Ammon's horn (tissue), 1 donor: ENCODE results near the gene LMAN2.

ENCODE experiments used
- DNase-seq: peaks from one replicate; pipeline ENCODE4 v3.0.0-alpha.2; 2016; ENCODE audit warnings: low spot score

Gene LMAN2

GRCh38 chr5:177327539-177328522, 23.6 kb downstream of the LMAN2 start:
- no peak for DNase-seq

- DNase-seq = no peak
Measured at GRCh38 chr5:177325868-177326381, 25.5 kb downstream of the LMAN2 start.

DNA sequence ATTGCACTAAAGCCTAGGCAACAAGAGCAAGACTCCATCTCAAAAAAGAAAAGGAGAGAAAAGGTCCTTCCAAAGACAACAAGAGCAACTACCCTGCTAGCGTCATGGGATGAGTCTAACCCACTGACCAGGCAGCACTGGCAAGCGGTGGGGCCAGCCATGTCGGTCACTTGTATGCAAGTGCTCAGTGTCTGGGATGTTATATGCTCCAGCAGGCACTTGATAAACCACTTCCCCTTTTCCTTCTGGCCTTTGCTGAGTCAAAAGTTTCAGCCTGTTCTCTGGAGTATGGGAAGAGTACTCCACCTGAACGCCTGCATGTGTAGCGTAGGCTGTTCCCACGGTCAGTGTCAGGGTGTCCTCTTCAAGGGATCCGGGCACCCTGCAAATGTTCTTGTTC, 30.6 kb downstream of the LMAN2 start:
- peak; percentile 64 for DNase-seq

DNA sequence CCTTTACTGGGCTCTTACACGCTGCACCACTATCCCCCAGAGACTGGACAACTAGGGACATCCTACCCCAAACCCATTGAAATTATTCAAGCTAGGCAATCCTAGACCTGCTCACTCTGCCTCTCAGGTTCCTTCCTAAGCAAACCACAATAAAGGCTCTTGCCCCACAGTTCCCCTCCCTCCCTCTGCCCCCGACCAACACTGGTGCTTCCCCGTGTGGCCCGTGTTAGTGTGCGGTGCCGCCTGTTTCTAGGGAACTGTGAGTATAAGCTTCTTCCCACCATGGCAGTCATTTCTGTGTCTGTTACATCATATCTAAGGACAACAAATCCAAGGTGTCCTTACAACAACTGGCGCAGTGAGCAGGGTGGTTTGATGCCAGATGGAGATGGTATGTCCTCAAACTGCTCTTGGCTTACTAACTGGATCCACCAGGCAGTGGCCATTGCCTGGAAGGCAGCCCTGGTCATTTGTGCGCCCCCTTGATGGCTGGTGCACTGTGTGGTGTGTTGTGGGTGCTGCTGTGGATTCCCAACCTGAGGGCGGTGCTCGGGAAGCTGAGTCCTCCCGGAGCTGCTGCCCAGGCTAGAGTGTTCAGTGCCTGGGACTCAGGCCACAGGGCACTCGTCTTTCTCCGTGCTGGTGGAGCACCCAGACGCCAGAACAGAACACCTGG, 31.4 kb downstream of the LMAN2 start:
- no peak for DNase-seq

- DNase-seq = peak; percentile 82
Measured at GRCh38 chr5:177317959-177318377, 33.5 kb downstream of the LMAN2 start.

- no peak for DNase-seq
Measured at GRCh38 chr5:177316005-177316404, 35.5 kb downstream of the LMAN2 start.

DNA sequence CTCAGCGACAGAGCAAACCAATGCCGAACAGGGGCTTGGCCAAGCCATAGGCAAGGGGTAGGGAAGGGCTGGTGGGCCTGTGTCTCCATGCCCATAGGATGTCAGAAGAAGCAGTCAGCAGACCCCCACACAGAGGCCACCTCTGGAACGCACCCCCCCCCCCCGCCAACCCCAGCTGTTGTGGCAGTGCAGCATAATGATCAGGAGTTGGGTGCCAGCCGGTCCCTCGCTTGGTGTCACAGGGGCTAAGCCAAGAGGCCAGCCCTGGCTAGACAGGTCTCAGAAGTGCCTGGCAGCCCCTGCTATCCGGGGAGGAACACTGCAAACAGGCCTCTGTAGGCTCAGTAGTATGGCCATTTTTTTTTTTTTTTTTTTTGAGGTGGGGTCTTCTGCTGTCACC, 36.1 kb downstream of the LMAN2 start:
- no peak for DNase-seq

GRCh38 chr5:177314376-177315342, 36.8 kb downstream of the LMAN2 start:
- no peak for DNase-seq

- DNase-seq = no peak
Measured at GRCh38 chr5:177313561-177314259, 37.8 kb downstream of the LMAN2 start.

DNA sequence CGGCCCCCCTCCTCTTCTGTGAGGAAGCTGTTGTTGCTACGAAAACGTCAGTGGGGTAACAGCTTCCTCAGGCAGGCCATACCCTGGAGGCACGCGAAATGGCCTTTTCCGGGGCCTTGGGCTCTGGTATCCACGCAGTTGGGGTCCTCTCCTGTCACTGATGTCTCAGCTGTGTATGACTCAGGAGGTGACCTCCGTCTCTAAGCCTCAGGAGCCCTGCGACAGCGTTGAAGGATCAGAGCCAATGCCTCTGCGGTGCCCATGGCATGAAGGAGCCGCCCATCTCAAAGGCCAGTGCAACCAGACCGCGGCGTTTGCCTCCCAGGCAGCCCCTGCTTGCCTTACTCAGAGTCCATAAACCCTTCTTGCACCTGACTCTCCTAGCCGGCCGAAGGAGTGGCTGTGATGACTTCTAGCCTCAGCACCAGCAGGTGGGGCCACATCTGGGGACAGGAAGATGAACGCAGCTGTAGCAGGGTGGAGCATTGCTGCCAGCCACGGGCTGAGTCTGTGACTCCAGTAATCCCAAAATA, 38.8 kb downstream of the LMAN2 start:
- DNase-seq = no peak

DNA sequence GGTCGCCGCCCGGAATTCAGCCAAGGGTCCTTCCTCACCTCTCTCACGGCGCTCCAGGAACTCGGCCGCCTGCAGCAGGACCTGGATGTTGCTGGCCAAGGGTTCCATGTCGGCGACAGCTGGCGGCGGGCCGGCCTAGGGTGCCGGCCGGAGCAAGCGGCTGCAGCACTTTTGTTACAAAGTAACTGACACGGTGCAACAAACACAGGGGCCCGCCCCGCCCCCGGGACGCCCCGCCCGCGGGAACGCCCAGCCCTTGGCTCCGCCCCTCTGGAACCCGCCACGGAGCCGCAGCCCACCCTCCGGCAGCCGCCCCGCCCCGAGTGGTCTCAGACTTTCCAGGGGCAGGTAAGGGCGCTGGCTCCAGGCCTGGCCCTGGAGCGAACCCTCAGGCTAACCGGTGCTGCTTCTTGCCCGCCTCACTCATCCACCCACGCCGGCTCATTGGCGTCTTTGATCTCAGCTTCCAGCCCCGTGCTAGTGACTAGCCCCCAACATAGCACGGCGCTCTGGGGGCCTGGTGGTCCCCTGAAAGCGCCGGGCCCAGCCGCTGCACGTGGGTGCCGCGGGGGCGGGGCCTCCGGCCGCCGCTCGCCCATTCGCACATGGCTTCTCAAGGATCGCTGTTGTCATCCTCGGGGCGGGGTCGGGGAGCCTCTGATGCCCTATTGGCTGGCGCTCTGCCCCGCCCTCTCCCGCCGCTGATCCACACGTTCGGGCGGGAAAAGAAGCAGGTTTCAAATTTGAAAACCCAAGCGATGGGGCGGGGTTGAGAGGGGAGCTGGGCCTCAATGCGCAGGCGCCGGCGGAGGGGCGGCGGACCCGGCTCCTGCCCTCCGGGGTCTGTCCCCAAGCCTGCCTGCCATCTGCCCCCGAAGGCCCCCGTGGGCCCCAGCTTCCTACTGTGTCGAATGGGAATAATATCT, 39.5 kb downstream of the LMAN2 start, which contains the start of gene MXD3:
TSS of gene MXD3 (minus strand) at position 176 of the 926 bp plus-strand sequence. CDS start at position 108, 68 bp downstream.
- peak; percentile 96 for DNase-seq

DNA sequence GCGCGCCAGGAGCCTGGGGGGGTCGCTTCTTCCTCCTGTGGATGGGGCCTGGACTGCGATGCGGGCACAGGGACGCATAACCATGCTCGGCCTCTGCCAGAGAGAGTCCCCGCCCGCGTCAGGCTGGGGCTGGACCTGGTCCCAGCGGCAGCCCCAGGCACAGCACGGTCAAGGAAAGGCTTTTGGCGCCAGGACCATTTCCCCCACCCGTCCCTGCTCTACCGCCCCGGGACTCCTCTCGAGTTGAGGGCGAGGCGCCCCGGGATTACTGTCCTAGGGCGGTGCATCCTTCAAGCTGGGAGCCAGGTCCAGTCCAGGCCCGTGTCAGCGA, 40.1 kb downstream of the LMAN2 start:
- DNase-seq = no peak

DNA sequence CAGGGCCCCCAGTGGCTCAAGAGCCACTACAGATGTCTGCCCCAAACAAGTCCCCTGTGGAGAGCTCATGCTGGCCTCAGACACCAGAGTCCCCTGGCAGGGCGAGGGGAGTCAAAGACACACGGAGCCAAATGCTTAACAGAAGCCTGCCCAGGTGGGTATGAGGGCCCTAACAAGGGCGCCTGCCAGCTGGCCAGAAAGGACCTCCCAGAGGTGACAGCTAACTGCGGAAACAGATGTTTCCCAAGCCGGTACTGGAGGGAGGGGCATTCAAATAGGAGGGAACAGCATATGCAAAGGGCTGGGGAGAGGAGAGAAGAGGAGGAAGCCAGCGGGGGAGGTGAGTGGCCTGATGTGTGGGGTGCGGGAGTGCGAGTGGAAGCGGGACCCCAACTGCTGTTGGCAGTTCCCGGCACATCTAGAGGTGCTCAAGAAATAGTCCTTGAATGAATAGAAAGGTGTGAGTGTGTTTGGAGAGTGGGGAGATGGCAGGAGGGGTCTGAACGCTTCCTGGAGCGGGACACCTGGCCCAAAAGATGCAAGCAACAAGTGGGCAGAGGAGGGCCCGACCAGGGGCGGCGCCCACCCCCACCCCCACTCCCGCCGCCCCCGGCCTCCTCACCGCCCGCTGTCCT, 40.6 kb downstream of the LMAN2 start:
- peak; percentile 1 for DNase-seq

GRCh38 chr5:177310332-177310731, 41.1 kb downstream of the LMAN2 start:
- DNase-seq = no peak

DNA sequence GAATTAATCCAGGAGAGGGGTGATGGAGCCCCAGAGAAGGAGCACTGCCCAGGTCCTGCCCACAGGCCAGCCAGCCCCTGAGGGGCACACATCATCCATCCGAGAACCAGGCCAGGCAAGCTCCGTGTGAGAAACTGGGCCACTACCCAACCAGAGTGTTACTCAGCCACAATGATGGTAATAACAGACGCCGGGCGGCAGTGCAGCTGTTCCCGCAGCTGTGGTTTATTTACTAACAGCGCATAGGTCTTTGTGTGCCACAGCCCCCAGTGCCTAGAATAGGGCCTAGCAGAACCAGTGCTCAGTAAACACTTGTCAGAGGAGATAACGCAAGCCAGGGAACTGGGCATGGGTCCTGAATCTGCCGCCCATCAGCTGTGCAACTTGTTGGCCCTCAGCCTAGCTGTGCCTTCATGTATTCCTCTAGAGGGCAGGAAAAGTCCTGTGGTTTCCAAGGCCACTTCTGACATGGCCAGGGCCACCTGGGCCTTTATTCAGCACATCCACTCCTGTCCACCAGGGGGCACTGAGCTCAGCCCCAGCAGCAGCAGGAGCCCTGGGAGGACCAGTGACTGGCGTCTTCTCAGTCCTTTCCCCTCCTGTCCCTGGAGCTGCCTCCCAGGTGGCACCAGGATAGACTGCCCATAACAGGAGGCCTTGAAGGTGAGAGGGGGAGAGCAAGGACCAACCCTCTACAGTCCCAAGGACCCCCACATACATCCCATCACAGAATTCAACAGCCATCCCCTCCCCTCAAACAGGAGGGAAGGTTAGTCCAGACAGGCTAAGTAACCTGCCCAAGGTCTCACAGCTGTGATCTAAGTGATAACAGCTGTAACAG, 41.9 kb downstream of the LMAN2 start:
- DNase-seq = peak; percentile 66

- no peak for DNase-seq
Measured at GRCh38 chr5:177308740-177309139, 42.7 kb downstream of the LMAN2 start.

DNA sequence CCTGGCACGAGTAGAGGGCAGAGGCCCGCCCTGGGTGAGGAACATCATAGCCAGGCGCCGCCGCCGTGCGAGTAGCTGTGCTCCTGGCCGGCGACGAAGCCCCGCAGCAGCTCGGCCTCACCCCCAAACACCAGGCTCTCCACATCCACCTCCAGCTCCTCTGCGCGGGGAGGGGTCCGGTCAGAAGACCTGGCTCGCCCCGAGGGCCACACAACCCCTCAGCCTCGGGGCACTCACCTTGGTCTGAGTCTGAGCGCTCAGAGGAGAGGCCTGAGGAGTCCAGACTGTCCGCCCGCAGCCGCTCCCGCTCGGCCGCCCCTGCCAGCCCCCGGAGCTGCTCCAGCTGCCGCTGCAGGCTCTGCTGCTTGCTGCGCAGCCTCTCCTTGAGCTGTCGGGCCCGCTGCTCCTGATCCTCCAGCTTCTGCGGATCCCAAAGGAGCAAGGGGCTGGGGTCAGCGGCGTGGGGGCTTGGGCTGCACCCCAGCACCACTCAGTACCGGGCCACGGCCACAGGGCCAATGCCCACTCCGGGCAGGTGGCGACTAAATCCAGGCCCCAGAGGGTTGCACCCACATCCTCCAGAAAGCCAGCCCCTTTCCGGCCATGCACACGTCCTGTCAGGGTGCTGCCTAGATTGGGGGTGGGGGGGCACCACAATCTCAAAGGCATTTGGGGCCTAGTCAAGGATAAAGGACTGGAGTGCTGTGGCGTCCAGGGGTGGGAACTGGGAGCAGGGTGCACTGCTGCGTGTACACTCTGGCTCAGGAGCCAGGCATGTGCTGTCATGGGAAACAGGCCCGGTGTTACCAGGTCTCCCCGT, 43.7 kb downstream of the LMAN2 start:
- no peak for DNase-seq
